Measurements from ENCODE around the gene RSAD1. TPM values are rescaled to one million over a fixed set of nuclear protein-coding genes. Genes with fewer than 3 reads are reported as not detected.
A peak's percentile ranks its signal among the peaks of the same experiment; 100 is the strongest.

The RSAD1 gene
- total RNA-seq, 2 donors from 2014 or later: 39.2 to 44.5 TPM

DNA sequence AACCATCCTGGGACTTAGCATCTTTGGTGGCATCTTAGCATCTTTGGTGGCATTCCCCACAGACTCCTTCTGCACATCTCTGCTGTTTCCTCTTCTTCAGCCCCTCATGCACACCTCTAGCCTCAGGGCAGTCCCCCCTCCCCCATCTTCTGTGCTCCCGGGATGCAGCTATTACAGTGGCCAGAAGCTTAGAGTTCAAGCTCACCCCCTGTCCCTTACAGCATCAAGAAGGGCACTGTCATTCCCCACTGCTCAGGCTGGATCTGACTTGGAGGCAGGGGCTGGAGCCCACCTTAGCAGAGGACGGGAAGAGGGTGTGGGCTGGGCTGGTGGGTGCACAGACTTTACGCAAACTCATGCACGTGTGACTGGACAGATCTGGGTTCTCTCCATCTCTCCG lies 54.5 kb downstream of the RSAD1 start:
- TF ChIP-seq CTCF (IDR thresholded peaks at IDR 0.05): no peak
- TF ChIP-seq POLR2A (IDR thresholded peaks at IDR 0.05): no peak
- Histone ChIP-seq H3K27ac (peak overlapping the region; percentile 79 to 96 (median 90)), H3K9me3 (no peaks in the 10 kb centered on the region), H3K4me1 (peaks cover 74% of the 10 kb centered on the region), H3K4me3 (peak overlapping the region; percentile 16 to 28), H3K27me3 (no peaks in the 10 kb centered on the region), H3K36me3 (replicated peaks in 1 of 2; ENCODE audit: insufficient read depth in 1 of 2, low read depth in 2 of 2) (peaks cover 3 to 5% of the 10 kb centered on the region in 2 donors)
- intact Hi-C loops (cut with DNase I): loop anchor here (5.0 kb wide), 1 partner anchor 51 kb away; no protein-coding TSS in a partner anchor
- 0 to 5% methylated on average over 1 to 5 of the region's 5 CpGs for WGBS, 2 donors
- DNase-seq (peak in 2 of 4 donors; percentile 31 to 44), ATAC-seq (no peak)

DNA sequence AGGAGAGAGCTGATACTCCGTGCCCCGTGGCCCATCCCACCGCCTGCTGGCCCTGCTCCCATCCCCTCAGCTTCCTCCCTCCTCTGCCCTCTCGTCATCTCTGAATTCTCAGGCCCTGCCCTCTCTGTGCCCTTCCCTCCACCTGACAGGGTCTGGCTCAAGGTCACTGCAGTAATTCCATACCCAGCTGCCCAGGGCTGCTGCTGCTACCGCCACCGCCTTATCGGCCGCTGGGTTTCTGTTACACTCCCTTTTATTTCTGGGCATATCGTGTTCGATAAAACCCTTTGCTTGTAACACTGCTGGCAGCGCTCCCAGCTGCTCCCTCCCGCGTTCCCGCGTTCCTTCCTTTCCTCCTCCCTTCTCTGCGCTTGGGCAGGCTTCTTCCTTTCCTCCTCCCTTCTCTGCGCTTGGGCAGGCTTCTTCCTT lies 55.1 kb downstream of the RSAD1 start:
- Histone ChIP-seq H3K9me3 (no peaks in the 10 kb centered on the region), H3K4me3 (peak overlapping the region; percentile 16 to 28), H3K36me3 (replicated peaks in 1 of 2; ENCODE audit: insufficient read depth in 1 of 2, low read depth in 2 of 2) (peaks cover 5% of the 10 kb centered on the region in 2 donors), H3K27me3 (no peaks in the 10 kb centered on the region), H3K4me1 (peaks cover 74% of the 10 kb centered on the region), H3K27ac (peak overlapping the region; percentile 79 to 96 (median 90))
- TF ChIP-seq CTCF (IDR thresholded peaks at IDR 0.05) (no peak), POLR2A (IDR thresholded peaks at IDR 0.05) (peak in 2 of 3 donors; percentile 56 to 58)
- intact Hi-C loops (cut with DNase I): loop anchor here (5.0 kb wide), 1 partner anchor 51 kb away; no protein-coding TSS in a partner anchor
- DNase-seq (peak; percentile 84 to 91 (median 87)), ATAC-seq (peak; percentile 82)
- 1% methylated on average over 16 to 17 of the region's 17 CpGs for WGBS, 2 donors

DNA sequence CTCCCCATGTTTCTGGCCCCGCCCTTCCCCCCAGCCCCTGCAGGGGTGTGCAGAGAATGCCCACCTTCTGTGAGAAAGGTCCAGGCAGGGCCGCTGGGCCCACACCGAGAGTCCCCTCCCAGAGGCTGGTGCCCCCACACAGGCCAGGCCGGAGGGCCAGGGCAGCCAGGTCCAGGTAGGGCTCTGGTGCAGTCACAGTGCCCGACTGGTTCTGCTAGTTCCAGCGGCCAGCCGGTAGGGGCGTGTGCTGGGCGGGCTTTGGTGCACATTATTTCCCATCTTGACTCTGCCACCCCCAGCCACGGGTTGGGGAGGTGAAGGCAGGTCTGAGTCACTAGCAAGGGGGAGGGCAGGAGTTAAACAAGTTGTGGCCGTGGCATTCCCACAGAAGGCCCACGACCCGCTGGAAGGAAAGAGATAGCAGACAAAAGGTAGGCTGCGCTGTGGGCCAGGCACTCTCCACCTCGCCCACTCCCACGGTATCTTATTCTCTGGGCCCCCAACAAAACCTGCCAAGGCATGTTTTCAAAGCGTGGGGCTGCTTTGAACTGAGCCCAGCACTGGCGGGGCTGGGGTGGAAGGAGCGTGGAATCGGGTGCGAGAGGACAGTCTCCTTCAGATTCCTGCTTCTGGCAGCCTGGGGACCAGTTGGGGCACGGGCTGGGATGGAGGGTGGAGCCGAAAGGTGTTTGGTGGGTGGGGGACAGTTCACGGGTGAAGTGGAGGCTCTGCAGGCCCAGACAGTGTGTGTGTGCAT lies 55.7 kb downstream of the RSAD1 start:
- Histone ChIP-seq H3K9me3 (no peaks in the 10 kb centered on the region), H3K4me1 (peaks cover 79% of the 10 kb centered on the region), H3K4me3 (no peak overlapping the region), H3K27me3 (no peaks in the 10 kb centered on the region), H3K36me3 (replicated peaks in 1 of 2; ENCODE audit: insufficient read depth in 1 of 2, low read depth in 2 of 2) (peaks cover 5% of the 10 kb centered on the region in 2 donors), H3K27ac (peak overlapping the region; percentile 79 to 96 (median 90))
- peak; percentile 80 to 89 (median 82) for DNase-seq
- ATAC-seq: peak; percentile 82
- intact Hi-C loops (cut with DNase I): loop anchor here (5.0 kb wide), 1 partner anchor 52 kb away; no protein-coding TSS in a partner anchor
- peak; percentile 63 to 74 (median 67) for TF ChIP-seq POLR2A (IDR thresholded peaks at IDR 0.05)
- TF ChIP-seq CTCF (IDR thresholded peaks at IDR 0.05): peak; percentile 36 to 79 (median 62)
- 6 to 10% methylated on average over 15 to 24 of the region's 24 CpGs for WGBS, 2 donors

GRCh38 chr17:50534979-50535326 lies 56.3 kb downstream of the RSAD1 start:
- Histone ChIP-seq H3K27me3 (no peaks in the 10 kb centered on the region), H3K4me3 (no peak overlapping the region)
- ATAC-seq: no peak

More at GRCh38 chr17:50534979-50535326, 56.3 kb downstream of the RSAD1 start:
- 65 to 90% methylated on average over 2 of the region's 2 CpGs for WGBS, 2 donors
- TF ChIP-seq CTCF (IDR thresholded peaks at IDR 0.05) (no peak), POLR2A (IDR thresholded peaks at IDR 0.05) (no peak)
- no peaks in the 10 kb centered on the region for H3K9me3 ChIP-seq
- peaks cover 5 to 8% of the 10 kb centered on the region in 2 donors for H3K36me3 ChIP-seq (replicated peaks in 1 of 2; ENCODE audit: insufficient read depth in 1 of 2, low read depth in 2 of 2)
- intact Hi-C loops (cut with DNase I): loop anchor here (5.0 kb wide), 1 partner anchor 53 kb away; no protein-coding TSS in a partner anchor
- peak overlapping the region; percentile 79 to 96 (median 90) for H3K27ac ChIP-seq
- H3K4me1 ChIP-seq: peaks cover 84% of the 10 kb centered on the region
- DNase-seq: no peak

Measured in body of pancreas (tissue), 4 donors.